Astrocyte (in vitro differentiated cells and primary cell): ENCODE measurements around the gene CRACDL. TPM values are rescaled to one million over a fixed set of nuclear protein-coding genes. Genes with fewer than 3 reads are reported as not detected.

Source experiments
- DNase-seq: peaks from one replicate; pipeline ENCODE4 v3.0.0-alpha.2; 2010; ENCODE audit warnings: low read depth
- FAIRE-seq: peaks from 2 replicates; lab custom pipeline; 2011; peaks lifted over from hg19 to GRCh38; lab: Jason Lieb, UNC
- H2AFZ ChIP-seq: 2 replicates; pipeline ENCODE4 v1.6.0; 2012; ENCODE audit warnings: low read depth, low read length, inconsistent platforms
- H3K27ac ChIP-seq: 2 replicates; pipeline ENCODE4 v1.5.1; 2011; ENCODE audit warnings: low read depth, low read length, inconsistent platforms
- H3K27me3 ChIP-seq: 2 replicates; pipeline ENCODE4 v1.6.0; 2011; ENCODE audit warnings: low read length, inconsistent platforms; ENCODE audit not compliant: insufficient read depth
- H3K36me3 ChIP-seq: 2 replicates; pipeline ENCODE4 v1.5.1; 2011; ENCODE audit warnings: low read length, inconsistent platforms; ENCODE audit not compliant: insufficient read depth
- H3K4me1 ChIP-seq: 2 replicates; pipeline ENCODE4 v1.5.1; 2011; ENCODE audit warnings: low read length, inconsistent platforms; ENCODE audit not compliant: insufficient read depth
- H3K4me2 ChIP-seq: 2 replicates; pipeline ENCODE4 v1.6.0; 2012; ENCODE audit warnings: low read length, inconsistent platforms
- H3K4me3 ChIP-seq: 2 replicates; pipeline ENCODE4 v1.5.1; 2011; ENCODE audit warnings: low read depth, mild to moderate bottlenecking, low read length, inconsistent platforms; ENCODE audit not compliant: insufficient read depth
- H3K79me2 ChIP-seq: 2 replicates; pipeline ENCODE4 v1.6.0; 2012; ENCODE audit warnings: mild to moderate bottlenecking, low read length, inconsistent platforms; ENCODE audit not compliant: insufficient read depth
- H3K9ac ChIP-seq: 2 replicates; pipeline ENCODE4 v1.6.0; 2012; ENCODE audit warnings: mild to moderate bottlenecking, low read length, inconsistent platforms
- H3K9me3 ChIP-seq: 2 replicates; pipeline ENCODE4 v1.5.1; 2012; ENCODE audit warnings: low read depth, mild to moderate bottlenecking, low read length, inconsistent platforms; ENCODE audit not compliant: insufficient read depth
- H4K20me1 ChIP-seq: 2 replicates; pipeline ENCODE4 v1.6.0; 2012; ENCODE audit warnings: low read length, inconsistent platforms; ENCODE audit not compliant: insufficient read depth
- H3K27ac Mint-ChIP-seq: one replicate; pipeline ENCODE4 v1.8.0; 2021; ENCODE audit warnings: mild to moderate bottlenecking, mixed read lengths; ENCODE audit not compliant: unreplicated experiment
- H3K27me3 Mint-ChIP-seq: one replicate; pipeline ENCODE4 v1.8.0; 2021; ENCODE audit warnings: low read depth, mixed read lengths; ENCODE audit not compliant: unreplicated experiment
- H3K36me3 Mint-ChIP-seq: one replicate; pipeline ENCODE4 v1.8.0; 2021; ENCODE audit warnings: low read depth, mixed read lengths; ENCODE audit not compliant: unreplicated experiment
- H3K4me1 Mint-ChIP-seq: one replicate; pipeline ENCODE4 v1.8.0; 2021; ENCODE audit warnings: low read depth, mixed read lengths; ENCODE audit not compliant: unreplicated experiment
- H3K4me3 Mint-ChIP-seq: one replicate; pipeline ENCODE4 v1.8.0; 2021; ENCODE audit warnings: mild to moderate bottlenecking, moderate library complexity, mixed read lengths; ENCODE audit not compliant: unreplicated experiment
- H3K9me3 Mint-ChIP-seq: one replicate; pipeline ENCODE4 v1.8.0; 2021; ENCODE audit warnings: mild to moderate bottlenecking, mixed read lengths; ENCODE audit not compliant: unreplicated experiment
- CTCF ChIP-seq: IDR thresholded peaks from 2 replicates; pipeline ENCODE4 v1.5.1; 2011; ENCODE audit warnings: low read depth, mild to moderate bottlenecking, inconsistent platforms, low read length, moderate library complexity; ENCODE audit not compliant: insufficient read depth
- EZH2 ChIP-seq: IDR thresholded peaks from 2 replicates; pipeline ENCODE4 v1.6.1; 2012; ENCODE audit warnings: mild to moderate bottlenecking, low read length, inconsistent platforms; ENCODE audit not compliant: insufficient read depth
- total RNA-seq: library from RNA; stranded (reverse); gene quantifications from 2 replicates; pipeline ENCODE4 v1.2.1, GENCODE V29; 2021

Gene CRACDL
- total RNA-seq, 1 donor from 2014 or later: 1.8 TPM

GRCh38 chr2:98891591-98891990 lies 44.4 kb downstream of the CRACDL start:
- Histone ChIP-seq H3K4me3 (no peak overlapping the region), H3K27ac (no peak overlapping the region), H3K4me1 (no peaks in the 10 kb centered on the region), H3K36me3 (no peaks in the 10 kb centered on the region), H4K20me1 (no peaks in the 10 kb centered on the region), H3K79me2 (no peaks in the 10 kb centered on the region), H3K4me2 (no peak overlapping the region), H2AFZ (no peak overlapping the region), H3K9me3 (no peaks in the 10 kb centered on the region), H3K9ac (no peak overlapping the region), H3K27me3 (no peaks in the 10 kb centered on the region)
- DNase-seq (no peak), FAIRE-seq (no peak)
- peaks cover 8% of the 10 kb centered on the region for H3K4me1 Mint-ChIP-seq
- H3K27me3 Mint-ChIP-seq: peaks cover 5% of the 10 kb centered on the region
- H3K4me3 Mint-ChIP-seq: no peak overlapping the region
- peaks cover 2% of the 10 kb centered on the region for H3K36me3 Mint-ChIP-seq
- no peak for TF ChIP-seq CTCF
- TF ChIP-seq EZH2: no peak
- H3K9me3 Mint-ChIP-seq: peaks cover 11% of the 10 kb centered on the region
- H3K27ac Mint-ChIP-seq: no peak overlapping the region

GRCh38 chr2:98886066-98886554 lies 49.9 kb downstream of the CRACDL start:
- Histone ChIP-seq H3K79me2 (no peaks in the 10 kb centered on the region), H3K4me3 (no peak overlapping the region), H3K27ac (no peak overlapping the region), H4K20me1 (no peaks in the 10 kb centered on the region), H3K36me3 (no peaks in the 10 kb centered on the region), H3K4me1 (no peaks in the 10 kb centered on the region), H3K9ac (no peak overlapping the region), H3K4me2 (no peak overlapping the region), H3K27me3 (no peaks in the 10 kb centered on the region), H2AFZ (no peak overlapping the region), H3K9me3 (peaks cover 3% of the 10 kb centered on the region)
- no peaks in the 10 kb centered on the region for H3K4me1 Mint-ChIP-seq
- peaks cover 2% of the 10 kb centered on the region for H3K36me3 Mint-ChIP-seq
- H3K27ac Mint-ChIP-seq: no peak overlapping the region
- FAIRE-seq: no peak
- H3K4me3 Mint-ChIP-seq: no peak overlapping the region
- H3K9me3 Mint-ChIP-seq: peaks cover 18% of the 10 kb centered on the region
- DNase-seq: no peak
- H3K27me3 Mint-ChIP-seq: no peaks in the 10 kb centered on the region
- no peak for TF ChIP-seq CTCF

- Histone ChIP-seq H3K79me2 (no peaks in the 10 kb centered on the region), H3K9ac (no peak overlapping the region), H3K4me2 (no peak overlapping the region), H3K36me3 (no peaks in the 10 kb centered on the region), H4K20me1 (no peaks in the 10 kb centered on the region), H3K4me1 (no peaks in the 10 kb centered on the region), H3K4me3 (no peak overlapping the region), H3K27me3 (no peaks in the 10 kb centered on the region), H3K9me3 (peaks cover 3% of the 10 kb centered on the region), H3K27ac (no peak overlapping the region), H2AFZ (no peak overlapping the region)
- Mint-ChIP-seq H3K4me1 (no peaks in the 10 kb centered on the region), H3K4me3 (no peak overlapping the region), H3K36me3 (peaks cover 2% of the 10 kb centered on the region), H3K27ac (no peak overlapping the region), H3K9me3 (peaks cover 18% of the 10 kb centered on the region), H3K27me3 (peaks cover 9% of the 10 kb centered on the region)
- no peak for DNase-seq
- FAIRE-seq: no peak
- TF ChIP-seq EZH2 (no peak), CTCF (no peak)
These were observed 51.4 kb downstream of the CRACDL start for GRCh38 chr2:98884658-98885057.
